ENCODE measurements around the gene SNX13.

Gene SNX13

GRCh38 chr7:17947620-17948019, 7.3 kb upstream of the SNX13 start:
- Histone ChIP-seq H3K9me3 (ENCODE audit: control extremely low read depth in 1 of 5, control insufficient read depth in 4 of 5, insufficient read depth in 2 of 5, low read depth in 1 of 5, low read length in 4 of 5) (no peaks in the 10 kb centered on the region), H3K27ac (ENCODE audit: insufficient read depth in 1 of 2, low read depth in 1 of 2, low read length in 2 of 2, poor library complexity in 1 of 2, severe bottlenecking in 2 of 2) (no peak overlapping the region), H3K36me3 (ENCODE audit: control insufficient read depth in 4 of 4, insufficient read depth in 4 of 4, low read length in 3 of 4) (no peaks in the 10 kb centered on the region), H3K4me3 (ENCODE audit: control insufficient read depth in 1 of 7, extremely low read depth in 1 of 7, insufficient read depth in 4 of 7, low read depth in 2 of 7, low read length in 6 of 7) (no peak overlapping the region), H3K27me3 (replicated peaks in 2 of 5; ENCODE audit: control insufficient read depth in 4 of 5, insufficient read depth in 5 of 5, low read length in 4 of 5) (no peaks in the 10 kb centered on the region), H3K4me1 (ENCODE audit: control extremely low read depth in 1 of 4, control insufficient read depth in 4 of 4, insufficient read depth in 4 of 4, low read length in 3 of 4) (peaks cover 0 to 3% (median 0%) of the 10 kb centered on the region in 4 experiments)
- WGBS (ENCODE audit: insufficient coverage) = 80% methylated on average over 1 of the region's 2 CpGs
- DNase-seq = peak in 1 of 3 donors; percentile 6
- ChIA-PET CTCF (interaction anchor here (0.6 kb wide), 1 partner anchor 61 kb away, joined by 3 read pairs; no protein-coding TSS in a partner anchor), POLR2A (no interaction called here)

- WGBS (ENCODE audit: insufficient coverage) = no CpG with 5 or more reads among the region's 1 CpG
Observed at GRCh38 chr7:17946591-17946990, 6.3 kb upstream of the SNX13 start.

DNA sequence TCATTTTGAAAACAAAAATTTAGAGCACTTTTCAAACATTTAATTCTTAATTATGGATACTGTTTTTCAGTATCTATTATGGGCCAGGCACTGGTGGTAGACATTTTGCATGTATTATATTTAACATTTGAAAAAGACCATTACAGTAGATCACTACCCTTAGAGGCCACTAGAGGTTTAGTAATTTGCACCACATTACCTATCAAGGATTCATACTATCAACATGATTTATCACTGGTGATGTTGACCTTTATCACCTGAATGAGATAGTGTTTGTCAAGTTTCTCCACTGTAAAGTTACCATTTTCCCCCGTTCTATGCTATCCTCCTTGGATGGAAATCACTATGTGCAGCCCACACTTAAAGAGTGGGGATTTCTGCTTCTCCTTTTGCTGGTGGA, 4.4 kb upstream of the SNX13 start:
- H3K27me3 ChIP-seq (replicated peaks in 2 of 5; ENCODE audit: control insufficient read depth in 4 of 5, insufficient read depth in 5 of 5, low read length in 4 of 5) = no peaks in the 10 kb centered on the region
- CTCF ChIA-PET = no interaction called here

More at GRCh38 chr7:17946591-17946990, 6.3 kb upstream of the SNX13 start:
- H3K36me3 ChIP-seq (ENCODE audit: control insufficient read depth in 4 of 4, insufficient read depth in 4 of 4, low read length in 3 of 4) = no peaks in the 10 kb centered on the region
- POLR2A ChIA-PET = no interaction called here
- DNase-seq = peak in 1 of 3 donors; percentile 20
- peak overlapping the region in 2 of 7 experiments; percentile 11 to 23 for H3K4me3 ChIP-seq (ENCODE audit: control insufficient read depth in 1 of 7, extremely low read depth in 1 of 7, insufficient read depth in 4 of 7, low read depth in 2 of 7, low read length in 6 of 7)
- CTCF ChIA-PET = interaction anchor here (1.5 kb wide), 1 partner anchor 21 kb away, joined by 5 read pairs; no protein-coding TSS in a partner anchor
- peaks cover 0 to 3% (median 0%) of the 10 kb centered on the region in 4 experiments for H3K4me1 ChIP-seq (ENCODE audit: control extremely low read depth in 1 of 4, control insufficient read depth in 4 of 4, insufficient read depth in 4 of 4, low read length in 3 of 4)
- no peaks in the 10 kb centered on the region for H3K27me3 ChIP-seq (replicated peaks in 2 of 5; ENCODE audit: control insufficient read depth in 4 of 5, insufficient read depth in 5 of 5, low read length in 4 of 5)
- H3K9me3 ChIP-seq (ENCODE audit: control extremely low read depth in 1 of 5, control insufficient read depth in 4 of 5, insufficient read depth in 2 of 5, low read depth in 1 of 5, low read length in 4 of 5) = no peaks in the 10 kb centered on the region
- H3K27ac ChIP-seq (ENCODE audit: insufficient read depth in 1 of 2, low read depth in 1 of 2, low read length in 2 of 2, poor library complexity in 1 of 2, severe bottlenecking in 2 of 2) = no peak overlapping the region

DNA sequence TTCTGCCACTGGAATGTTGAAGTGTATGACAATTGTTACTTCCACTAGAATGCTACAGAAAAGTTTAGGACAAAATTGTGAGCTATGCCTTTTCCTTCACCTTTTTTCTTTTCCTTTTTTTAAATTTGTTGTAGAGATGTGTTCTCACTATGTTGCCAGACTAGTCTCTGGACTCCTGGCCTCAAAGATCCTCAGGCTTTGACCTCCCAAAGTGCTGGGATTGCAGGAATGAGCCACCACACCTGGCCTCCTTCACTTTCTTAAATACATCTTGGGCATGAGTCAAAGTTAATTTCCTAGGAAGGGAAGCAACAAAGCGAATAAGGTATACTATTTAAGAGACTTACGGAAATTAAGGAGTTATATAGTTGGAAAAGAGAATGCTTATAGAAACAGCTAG, 2.7 kb upstream of the SNX13 start:
- Histone ChIP-seq H3K4me3 (ENCODE audit: control insufficient read depth in 1 of 7, extremely low read depth in 1 of 7, insufficient read depth in 4 of 7, low read depth in 2 of 7, low read length in 6 of 7) (no peak overlapping the region), H3K4me1 (ENCODE audit: control extremely low read depth in 1 of 4, control insufficient read depth in 4 of 4, insufficient read depth in 4 of 4, low read length in 3 of 4) (peaks cover 4 to 31% (median 15%) of the 10 kb centered on the region in 4 experiments), H3K27ac (ENCODE audit: insufficient read depth in 1 of 2, low read depth in 1 of 2, low read length in 2 of 2, poor library complexity in 1 of 2, severe bottlenecking in 2 of 2) (no peak overlapping the region), H3K36me3 (ENCODE audit: control insufficient read depth in 4 of 4, insufficient read depth in 4 of 4, low read length in 3 of 4) (no peaks in the 10 kb centered on the region), H3K27me3 (replicated peaks in 2 of 5; ENCODE audit: control insufficient read depth in 4 of 5, insufficient read depth in 5 of 5, low read length in 4 of 5) (no peaks in the 10 kb centered on the region), H3K9me3 (ENCODE audit: control extremely low read depth in 1 of 5, control insufficient read depth in 4 of 5, insufficient read depth in 2 of 5, low read depth in 1 of 5, low read length in 4 of 5) (no peaks in the 10 kb centered on the region)
- ChIA-PET CTCF (no interaction called here), POLR2A (no interaction called here)
- WGBS (ENCODE audit: insufficient coverage) = no CpG with 5 or more reads among the region's 2 CpGs
- no peak for DNase-seq

More for the DNA sequence above, 4.4 kb upstream of the SNX13 start:
- DNase-seq = peak in 1 of 3 donors; percentile 6
- H3K27ac ChIP-seq (ENCODE audit: insufficient read depth in 1 of 2, low read depth in 1 of 2, low read length in 2 of 2, poor library complexity in 1 of 2, severe bottlenecking in 2 of 2) = no peak overlapping the region
- H3K4me1 ChIP-seq (ENCODE audit: control extremely low read depth in 1 of 4, control insufficient read depth in 4 of 4, insufficient read depth in 4 of 4, low read length in 3 of 4) = peaks cover 0 to 16% (median 6%) of the 10 kb centered on the region in 4 experiments
- H3K4me3 ChIP-seq (ENCODE audit: control insufficient read depth in 1 of 7, extremely low read depth in 1 of 7, insufficient read depth in 4 of 7, low read depth in 2 of 7, low read length in 6 of 7) = no peak overlapping the region
- no peaks in the 10 kb centered on the region for H3K9me3 ChIP-seq (ENCODE audit: control extremely low read depth in 1 of 5, control insufficient read depth in 4 of 5, insufficient read depth in 2 of 5, low read depth in 1 of 5, low read length in 4 of 5)
- no peaks in the 10 kb centered on the region for H3K36me3 ChIP-seq (ENCODE audit: control insufficient read depth in 4 of 4, insufficient read depth in 4 of 4, low read length in 3 of 4)
- POLR2A ChIA-PET = no interaction called here
- 100% methylated on average over 1 of the region's 1 CpG for WGBS (ENCODE audit: insufficient coverage)

GRCh38 chr7:17942231-17942630, 1.9 kb upstream of the SNX13 start:
- no peak for DNase-seq
- ChIA-PET CTCF (no interaction called here), POLR2A (no interaction called here)
- Histone ChIP-seq H3K27ac (ENCODE audit: insufficient read depth in 1 of 2, low read depth in 1 of 2, low read length in 2 of 2, poor library complexity in 1 of 2, severe bottlenecking in 2 of 2) (no peak overlapping the region), H3K27me3 (replicated peaks in 2 of 5; ENCODE audit: control insufficient read depth in 4 of 5, insufficient read depth in 5 of 5, low read length in 4 of 5) (no peaks in the 10 kb centered on the region), H3K36me3 (ENCODE audit: control insufficient read depth in 4 of 4, insufficient read depth in 4 of 4, low read length in 3 of 4) (no peaks in the 10 kb centered on the region), H3K9me3 (ENCODE audit: control extremely low read depth in 1 of 5, control insufficient read depth in 4 of 5, insufficient read depth in 2 of 5, low read depth in 1 of 5, low read length in 4 of 5) (no peaks in the 10 kb centered on the region), H3K4me1 (ENCODE audit: control extremely low read depth in 1 of 4, control insufficient read depth in 4 of 4, insufficient read depth in 4 of 4, low read length in 3 of 4) (peaks cover 4 to 39% (median 15%) of the 10 kb centered on the region in 4 experiments), H3K4me3 (ENCODE audit: control insufficient read depth in 1 of 7, extremely low read depth in 1 of 7, insufficient read depth in 4 of 7, low read depth in 2 of 7, low read length in 6 of 7) (no peak overlapping the region)
- 82% methylated on average over 1 of the region's 1 CpG for WGBS (ENCODE audit: insufficient coverage)

- Histone ChIP-seq H3K27ac (ENCODE audit: insufficient read depth in 1 of 2, low read depth in 1 of 2, low read length in 2 of 2, poor library complexity in 1 of 2, severe bottlenecking in 2 of 2) (peak overlapping the region; percentile 91 to 96), H3K4me3 (ENCODE audit: control insufficient read depth in 1 of 7, extremely low read depth in 1 of 7, insufficient read depth in 4 of 7, low read depth in 2 of 7, low read length in 6 of 7) (peak overlapping the region; percentile 66 to 96 (median 86)), H3K9me3 (ENCODE audit: control extremely low read depth in 1 of 5, control insufficient read depth in 4 of 5, insufficient read depth in 2 of 5, low read depth in 1 of 5, low read length in 4 of 5) (no peaks in the 10 kb centered on the region), H3K27me3 (replicated peaks in 2 of 5; ENCODE audit: control insufficient read depth in 4 of 5, insufficient read depth in 5 of 5, low read length in 4 of 5) (no peaks in the 10 kb centered on the region), H3K36me3 (ENCODE audit: control insufficient read depth in 4 of 4, insufficient read depth in 4 of 4, low read length in 3 of 4) (no peaks in the 10 kb centered on the region), H3K4me1 (ENCODE audit: control extremely low read depth in 1 of 4, control insufficient read depth in 4 of 4, insufficient read depth in 4 of 4, low read length in 3 of 4) (peaks cover 4 to 38% (median 15%) of the 10 kb centered on the region in 4 experiments)
- ChIA-PET CTCF (interaction anchor here (1.3 kb wide), 1 partner anchor 8 kb away, joined by 3 read pairs; no protein-coding TSS in a partner anchor), POLR2A (no interaction called here)
- DNase-seq = peak; percentile 21 to 40 (median 32)
- 11% methylated on average over 7 of the region's 12 CpGs for WGBS (ENCODE audit: insufficient coverage)
Observed at GRCh38 chr7:17940951-17941431, 697 bp upstream of the SNX13 start.

GRCh38 chr7:17939606-17940301, 540 bp downstream of the SNX13 start:
- H3K9me3 ChIP-seq (ENCODE audit: control extremely low read depth in 1 of 5, control insufficient read depth in 4 of 5, insufficient read depth in 2 of 5, low read depth in 1 of 5, low read length in 4 of 5) = no peaks in the 10 kb centered on the region
- peak; percentile 29 to 76 (median 64) for DNase-seq
- CTCF ChIA-PET = interaction anchor here (0.7 kb wide), 1 partner anchor 169 kb away, joined by 3 read pairs; no protein-coding TSS in a partner anchor

More at GRCh38 chr7:17939606-17940301, 540 bp downstream of the SNX13 start:
- no peaks in the 10 kb centered on the region for H3K36me3 ChIP-seq (ENCODE audit: control insufficient read depth in 4 of 4, insufficient read depth in 4 of 4, low read length in 3 of 4)
- H3K4me1 ChIP-seq (ENCODE audit: control extremely low read depth in 1 of 4, control insufficient read depth in 4 of 4, insufficient read depth in 4 of 4, low read length in 3 of 4) = peaks cover 4 to 42% (median 17%) of the 10 kb centered on the region in 4 experiments
- peak overlapping the region; percentile 91 to 96 for H3K27ac ChIP-seq (ENCODE audit: insufficient read depth in 1 of 2, low read depth in 1 of 2, low read length in 2 of 2, poor library complexity in 1 of 2, severe bottlenecking in 2 of 2)
- WGBS (ENCODE audit: insufficient coverage) = under 1% methylated on average over 28 of the region's 29 CpGs
- H3K27me3 ChIP-seq (replicated peaks in 2 of 5; ENCODE audit: control insufficient read depth in 4 of 5, insufficient read depth in 5 of 5, low read length in 4 of 5) = peaks cover 0 to 2% (median 0%) of the 10 kb centered on the region in 5 experiments
- POLR2A ChIA-PET = no interaction called here
- H3K4me3 ChIP-seq (ENCODE audit: control insufficient read depth in 1 of 7, extremely low read depth in 1 of 7, insufficient read depth in 4 of 7, low read depth in 2 of 7, low read length in 6 of 7) = peak overlapping the region; percentile 66 to 96 (median 86)

All from common myeloid progenitor, CD34-positive (primary cell).